IPS DF 19.7 (cell line): ENCODE measurements around the gene HBZ.
"Not testable (repeated sequence)": the region's sequence is repeated elsewhere in the genome, so short reads cannot be mapped to it uniquely, and the experiment has no call there.

Experiments
- DNase-seq: peaks from one replicate; pipeline ENCODE4 v3.0.0-alpha.2; 2013; ENCODE audit warnings: low read depth, low spot score

The HBZ gene

DNA sequence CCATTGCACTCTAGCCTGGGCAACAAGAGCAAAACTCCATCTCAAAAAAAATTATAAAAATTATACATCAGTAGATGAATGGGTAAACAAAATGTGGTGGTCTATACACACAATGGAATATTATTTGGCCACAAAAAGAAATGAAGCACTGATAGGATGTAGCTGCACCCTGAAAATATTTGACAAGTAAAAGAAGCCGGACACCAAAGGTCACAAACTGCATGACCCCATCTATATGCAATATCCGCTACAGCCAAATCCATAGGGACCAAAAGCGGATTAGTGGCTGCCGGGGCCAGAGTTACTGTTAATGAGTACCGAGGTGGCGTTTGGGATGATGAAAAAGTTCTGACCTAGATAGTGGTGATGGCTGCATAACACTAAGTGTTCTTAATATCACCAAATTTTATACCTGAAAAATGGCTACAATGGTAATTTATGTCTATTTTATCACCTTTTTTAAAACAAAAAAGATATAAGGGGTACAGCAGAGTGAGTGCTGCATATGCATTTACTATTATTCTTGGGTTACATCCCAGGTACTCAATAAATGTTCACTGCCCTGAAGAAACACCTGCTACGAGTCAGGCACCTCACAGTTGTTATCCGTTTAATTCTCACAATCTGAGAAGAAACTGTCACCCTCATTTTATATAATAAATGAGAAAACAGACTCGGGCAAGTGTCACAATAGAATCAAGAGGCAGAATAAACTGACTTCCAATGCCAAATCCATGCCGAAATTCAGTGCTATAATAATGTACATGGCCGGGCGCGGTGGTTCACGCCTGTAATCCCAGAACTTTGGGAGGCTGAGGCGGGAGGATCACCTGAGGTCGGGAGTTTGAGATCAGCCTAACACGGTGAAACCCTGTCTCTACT lies 27.0 kb downstream of the HBZ start:
- no peak for DNase-seq

DNA sequence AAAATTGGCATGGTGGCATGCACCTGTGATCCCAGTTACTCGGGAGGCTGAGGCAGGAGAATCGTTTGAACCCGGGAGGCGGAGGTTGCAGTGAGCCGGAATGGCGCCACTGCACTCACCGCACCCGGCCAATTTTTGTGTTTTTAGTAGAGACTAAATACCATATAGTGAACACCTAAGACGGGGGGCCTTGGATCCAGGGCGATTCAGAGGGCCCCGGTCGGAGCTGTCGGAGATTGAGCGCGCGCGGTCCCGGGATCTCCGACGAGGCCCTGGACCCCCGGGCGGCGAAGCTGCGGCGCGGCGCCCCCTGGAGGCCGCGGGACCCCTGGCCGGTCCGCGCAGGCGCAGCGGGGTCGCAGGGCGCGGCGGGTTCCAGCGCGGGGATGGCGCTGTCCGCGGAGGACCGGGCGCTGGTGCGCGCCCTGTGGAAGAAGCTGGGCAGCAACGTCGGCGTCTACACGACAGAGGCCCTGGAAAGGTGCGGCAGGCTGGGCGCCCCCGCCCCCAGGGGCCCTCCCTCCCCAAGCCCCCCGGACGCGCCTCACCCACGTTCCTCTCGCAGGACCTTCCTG lies 27.7 kb downstream of the HBZ start, which contains the start of gene HBQ1:
HBQ1 (plus strand) TSS at position 359 of the 575 bp plus-strand sequence; CDS start at position 387, 28 bp downstream.
- no peak for DNase-seq

DNA sequence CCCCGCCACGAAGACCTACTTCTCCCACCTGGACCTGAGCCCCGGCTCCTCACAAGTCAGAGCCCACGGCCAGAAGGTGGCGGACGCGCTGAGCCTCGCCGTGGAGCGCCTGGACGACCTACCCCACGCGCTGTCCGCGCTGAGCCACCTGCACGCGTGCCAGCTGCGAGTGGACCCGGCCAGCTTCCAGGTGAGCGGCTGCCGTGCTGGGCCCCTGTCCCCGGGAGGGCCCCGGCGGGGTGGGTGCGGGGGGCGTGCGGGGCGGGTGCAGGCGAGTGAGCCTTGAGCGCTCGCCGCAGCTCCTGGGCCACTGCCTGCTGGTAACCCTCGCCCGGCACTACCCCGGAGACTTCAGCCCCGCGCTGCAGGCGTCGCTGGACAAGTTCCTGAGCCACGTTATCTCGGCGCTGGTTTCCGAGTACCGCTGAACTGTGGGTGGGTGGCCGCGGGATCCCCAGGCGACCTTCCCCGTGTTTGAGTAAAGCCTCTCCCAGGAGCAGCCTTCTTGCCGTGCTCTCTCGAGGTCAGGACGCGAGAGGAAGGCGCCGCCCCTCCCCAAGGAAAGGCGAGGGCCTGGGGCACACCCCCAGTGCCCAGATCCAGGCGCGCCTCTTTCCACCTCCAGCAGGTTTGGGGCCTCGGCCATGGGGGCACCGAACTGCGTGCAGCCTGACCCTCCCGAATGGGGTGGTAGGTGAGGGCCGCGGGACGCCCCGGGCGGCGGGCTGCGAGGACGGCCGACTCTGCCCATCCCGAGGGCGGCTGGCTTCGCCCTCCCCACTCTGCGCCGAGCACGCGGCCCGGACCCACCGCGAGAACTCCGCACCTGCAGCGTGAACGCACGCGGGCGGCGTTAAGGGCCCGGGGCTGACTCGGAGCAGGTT lies 28.5 kb downstream of the HBZ start:
- no peak for DNase-seq

DNA sequence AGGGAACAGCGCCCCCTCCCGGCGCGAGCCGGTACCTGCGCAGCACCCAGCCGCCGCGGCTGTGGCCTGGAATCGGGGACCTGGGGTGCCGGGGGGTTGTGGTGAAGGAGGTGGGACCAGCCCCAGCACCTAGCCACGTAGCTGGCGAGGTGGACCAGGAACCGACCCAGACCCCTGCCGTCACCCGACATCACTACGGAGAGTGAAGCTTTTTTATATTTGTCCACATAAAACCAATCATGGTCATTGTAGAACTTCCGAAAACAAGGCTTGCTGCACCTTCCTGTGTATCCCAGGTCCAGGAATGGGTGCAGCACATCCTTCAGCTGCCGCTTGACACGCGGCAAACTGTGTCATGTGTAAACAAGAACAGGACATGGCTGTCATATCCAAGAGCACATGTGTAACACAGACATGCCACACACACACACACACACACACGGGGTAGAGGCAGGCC lies 29.1 kb downstream of the HBZ start:
- no peak for DNase-seq

DNA sequence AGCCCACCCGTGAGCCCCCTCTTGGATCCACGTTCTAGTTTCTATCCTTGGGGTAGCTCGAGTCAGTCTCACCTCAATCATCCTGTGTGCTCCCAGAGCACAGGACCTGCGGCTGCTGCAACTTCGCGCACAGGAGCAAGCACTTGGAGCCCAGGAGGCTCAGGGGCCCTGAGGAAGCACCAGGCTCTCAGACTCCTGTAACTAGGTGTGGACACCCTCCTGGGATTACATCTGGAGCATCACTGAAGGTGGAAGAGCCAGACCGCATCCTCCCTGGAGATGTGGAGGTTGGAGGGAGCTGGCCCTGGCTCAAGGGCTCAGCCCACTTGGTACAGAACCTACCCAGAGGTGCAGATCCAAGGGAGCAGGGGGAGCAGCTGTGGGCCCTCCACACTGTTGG lies 30.6 kb downstream of the HBZ start:
- DNase-seq: no peak

DNA sequence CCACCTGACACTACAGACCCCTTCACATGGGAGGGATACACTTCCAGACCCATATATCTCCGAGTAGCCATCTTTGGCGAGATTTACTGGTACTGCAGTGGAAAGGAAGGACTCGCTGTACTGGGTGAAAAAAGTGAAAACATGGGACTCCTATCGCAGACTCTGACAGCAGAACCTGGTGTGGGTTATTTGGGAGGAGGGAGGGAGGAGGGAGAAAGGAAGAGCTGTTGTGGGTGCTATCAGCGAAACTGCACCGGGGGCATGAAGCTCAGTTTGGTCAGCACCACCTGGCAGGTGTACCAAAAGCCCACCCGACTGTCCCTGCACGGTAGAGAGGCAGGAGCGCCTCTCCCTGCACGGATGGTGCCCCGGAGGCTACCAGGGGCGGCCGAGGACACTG lies 32.8 kb downstream of the HBZ start:
- no peak for DNase-seq

DNA sequence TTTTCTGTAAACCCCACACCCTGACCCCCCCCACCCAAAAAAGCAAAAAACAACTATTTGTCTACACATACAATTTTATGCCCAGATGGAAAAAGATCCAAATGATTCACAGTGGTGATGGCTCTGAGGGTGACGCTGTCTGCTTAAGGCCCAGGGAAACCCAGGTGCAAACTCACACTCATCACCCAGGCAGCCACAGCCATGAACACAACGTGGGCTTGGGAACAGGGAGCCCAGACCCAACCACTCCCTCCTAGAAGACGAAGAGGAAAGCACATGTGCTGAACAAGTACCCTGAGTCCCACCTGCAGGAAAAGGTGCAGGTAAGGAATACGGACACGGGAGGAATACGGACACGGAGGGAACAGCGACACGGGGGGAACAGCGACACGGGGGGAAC lies 33.2 kb downstream of the HBZ start:
- no peak for DNase-seq

DNA sequence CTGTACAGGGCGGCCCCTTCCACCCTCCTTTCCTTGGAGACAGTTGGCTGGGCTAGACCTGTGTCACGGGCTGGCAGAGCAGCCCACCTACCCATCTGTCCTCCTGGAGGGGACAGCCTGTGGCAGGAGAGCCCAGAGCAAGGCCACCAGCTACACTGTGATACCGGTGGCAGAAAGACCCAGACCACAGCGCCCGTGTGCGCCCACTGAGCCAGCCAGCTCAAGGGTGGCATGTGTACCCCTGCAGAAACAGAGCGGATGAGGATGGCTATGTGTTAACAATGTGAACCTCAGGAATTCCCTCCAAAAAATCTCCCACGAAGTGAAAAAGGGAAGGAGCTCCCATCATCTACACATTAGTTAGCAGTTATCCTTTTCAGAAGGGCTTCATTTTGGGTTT lies 34.9 kb downstream of the HBZ start:
- DNase-seq: no peak

DNA sequence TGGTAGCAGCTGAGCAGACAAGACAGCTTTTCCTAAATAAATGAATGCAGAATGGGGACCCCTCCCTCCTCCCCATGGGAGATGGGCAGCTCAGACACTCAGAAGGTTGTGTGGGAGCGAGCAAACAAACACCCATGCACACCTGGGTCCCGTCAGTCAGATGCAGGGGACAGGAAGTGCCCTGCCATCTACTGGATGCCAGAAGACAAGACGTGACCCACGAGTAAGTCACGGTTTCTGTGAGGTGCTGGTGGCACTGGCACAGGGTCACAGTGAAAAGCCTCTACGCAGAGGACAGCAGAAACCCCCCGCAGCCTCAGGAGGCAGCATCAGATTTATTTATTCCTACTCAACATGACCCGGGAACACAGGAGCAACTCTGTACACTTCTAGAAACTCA lies 36.2 kb downstream of the HBZ start:
- no peak for DNase-seq

DNA sequence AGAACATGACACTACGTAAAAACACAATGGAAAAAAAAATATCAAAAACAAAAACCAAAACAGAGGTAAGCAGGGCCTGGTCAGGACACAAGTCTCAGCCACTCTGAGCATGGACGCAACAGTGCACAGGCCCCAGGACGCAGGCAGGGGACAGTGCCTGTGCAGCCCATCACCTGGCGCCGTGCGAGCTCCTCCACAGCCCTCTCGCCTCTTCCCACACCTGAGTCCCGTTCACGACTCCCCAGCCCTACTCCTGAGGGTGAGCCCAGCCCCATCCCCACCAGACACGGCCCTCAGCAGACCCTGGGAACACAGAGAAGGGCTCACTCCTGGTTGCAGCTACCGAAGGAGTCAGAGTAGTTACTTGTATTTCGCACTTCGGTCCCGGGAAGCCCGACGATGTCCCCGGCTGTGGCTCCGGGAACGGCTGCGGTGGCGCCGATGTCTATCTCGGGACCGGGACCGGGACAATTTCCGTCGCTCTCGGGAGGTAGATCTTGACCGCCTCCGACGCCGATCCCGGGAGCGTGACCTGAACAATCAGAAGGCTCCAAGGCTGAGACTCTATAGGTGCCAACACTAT lies 37.3 kb downstream of the HBZ start:
- DNase-seq: no peak

DNA sequence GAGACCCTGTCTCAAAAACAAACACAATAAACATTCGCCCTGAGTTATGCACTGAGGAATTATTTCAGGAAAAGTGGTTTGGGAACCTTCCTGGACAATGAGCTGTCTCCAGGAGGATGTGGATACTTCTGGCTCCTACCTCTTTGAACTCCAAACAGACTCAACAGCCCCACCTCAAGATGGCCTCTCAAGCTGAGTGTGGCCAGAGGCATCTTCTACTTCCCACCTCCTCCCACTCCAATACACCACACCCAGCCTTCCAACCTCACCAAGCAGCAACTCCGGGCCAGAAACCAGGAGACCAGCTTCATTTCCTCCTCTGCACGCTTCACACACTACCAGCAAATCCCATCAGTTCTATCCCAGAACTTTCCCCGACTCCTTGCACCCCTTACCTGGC lies 39.4 kb downstream of the HBZ start:
- DNase-seq: no peak

DNA sequence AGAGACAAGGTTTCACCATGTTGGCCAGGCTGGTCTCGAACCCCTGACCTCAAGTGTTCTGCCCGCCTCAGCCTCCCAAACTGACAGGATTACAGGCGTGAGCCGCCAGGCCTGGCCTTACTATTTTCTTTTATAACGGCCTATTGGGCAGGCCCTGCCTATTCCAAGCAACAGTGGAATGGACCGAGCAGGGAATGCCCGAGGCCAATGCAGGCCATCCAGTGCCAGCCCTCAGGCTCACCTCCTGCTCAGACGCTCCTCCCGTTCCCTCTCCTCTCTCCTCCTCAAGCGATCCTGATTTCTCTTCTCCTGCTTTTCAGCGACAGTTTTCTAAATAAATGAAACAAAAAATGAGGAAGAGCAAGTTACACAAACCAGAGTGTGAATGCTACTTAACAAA lies 40.2 kb downstream of the HBZ start:
- no peak for DNase-seq

DNA sequence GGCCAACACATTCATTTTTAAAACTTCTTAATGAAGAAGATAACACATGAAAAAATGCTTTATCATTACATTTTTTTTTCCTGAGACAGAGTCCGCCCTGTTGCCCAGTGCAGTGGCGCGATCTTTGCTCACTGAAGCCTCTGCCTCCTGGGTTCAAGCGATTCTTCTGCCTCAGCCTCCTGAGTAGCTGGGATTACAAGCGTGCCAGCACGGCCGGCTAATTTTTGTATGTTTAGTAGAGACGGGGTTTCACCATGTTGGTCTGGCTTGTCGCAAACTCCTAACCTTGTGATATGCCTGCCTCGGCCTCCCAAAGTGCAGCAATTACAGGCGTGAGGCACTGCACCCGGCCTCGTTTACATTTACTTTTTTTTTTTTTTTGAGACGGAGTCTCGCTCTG lies 41.0 kb downstream of the HBZ start:
- no peak for DNase-seq

DNA sequence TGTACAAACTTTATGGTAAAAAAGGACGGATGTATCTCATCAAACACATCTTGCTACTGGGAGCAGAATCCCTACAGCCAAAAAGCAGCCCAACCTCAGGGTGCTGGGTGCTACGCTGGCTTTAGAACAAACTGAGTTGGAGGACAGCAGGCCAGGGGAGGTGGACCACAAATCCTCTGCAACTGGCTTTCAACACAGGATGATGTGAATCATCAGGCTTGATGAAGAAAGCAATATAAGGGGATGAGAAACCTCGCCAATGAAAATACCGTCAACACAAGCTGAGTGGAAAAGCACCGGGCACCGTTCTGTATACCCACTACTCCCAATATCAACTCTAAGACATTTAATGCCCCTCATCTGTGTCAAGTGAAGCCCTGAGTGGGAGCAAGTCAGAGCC lies 42.1 kb downstream of the HBZ start:
- no peak for DNase-seq

DNA sequence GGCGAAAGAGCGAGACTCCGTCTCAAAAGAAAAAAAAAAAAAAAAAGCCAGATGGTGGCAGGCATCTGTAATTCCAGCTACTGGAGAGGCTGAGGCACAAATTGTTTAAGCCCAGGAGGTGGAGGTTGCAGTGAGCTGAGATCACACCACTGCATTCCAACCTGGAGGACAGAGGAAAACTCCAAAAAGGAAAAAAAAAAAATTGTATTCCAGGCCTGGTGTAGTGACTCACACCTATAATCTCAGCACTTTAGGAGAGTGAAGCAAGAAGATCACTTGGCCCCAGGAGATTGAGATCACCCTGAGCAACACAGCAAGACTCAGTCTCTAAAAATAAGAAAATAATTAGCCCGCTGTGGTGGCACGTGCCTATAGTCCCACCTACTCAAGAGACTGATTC lies 47.9 kb downstream of the HBZ start:
- no peak for DNase-seq

DNA sequence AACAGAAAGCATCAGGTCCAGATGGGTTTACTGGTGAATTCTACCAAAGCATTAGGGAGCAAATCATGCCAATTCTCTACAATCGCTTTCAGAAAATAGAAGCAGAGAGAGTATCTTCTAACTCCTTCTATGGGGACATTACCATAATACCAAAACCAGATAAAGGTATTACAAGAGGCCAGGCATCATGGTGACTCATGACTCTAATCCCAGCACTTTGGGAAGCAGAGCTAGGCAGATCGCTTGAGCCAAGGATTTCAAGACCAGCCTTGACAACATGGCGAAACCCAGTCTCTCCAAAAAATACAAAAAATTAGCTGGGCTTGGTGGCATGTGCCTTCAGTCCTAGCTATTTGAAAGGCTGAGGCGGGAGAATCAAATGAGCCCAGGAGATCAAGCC lies 50.8 kb downstream of the HBZ start:
- DNase-seq: no peak

DNA sequence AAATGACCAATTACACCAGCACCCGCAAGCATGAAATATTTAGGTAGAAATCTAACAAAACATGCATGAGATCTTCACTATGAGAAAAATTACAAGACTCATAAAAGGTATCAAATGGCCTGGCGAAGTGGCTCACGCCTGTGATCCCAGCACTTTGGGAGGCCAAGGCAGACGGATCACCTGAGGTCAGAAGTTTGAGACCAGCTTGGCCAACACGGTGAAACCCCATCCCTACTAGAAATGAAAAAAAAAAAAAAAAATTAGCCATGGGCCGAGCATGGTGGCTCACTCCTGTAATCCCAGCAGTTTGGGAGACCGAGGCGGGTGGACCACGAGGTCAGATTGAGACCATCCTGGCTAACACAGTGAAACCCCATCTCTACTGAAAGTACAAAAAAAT lies 51.6 kb downstream of the HBZ start:
- DNase-seq: not testable (repeated sequence)
